GM12891 (cell line): ENCODE measurements around the gene PRB3.

Experiments
- POLR2A ChIP-seq: IDR thresholded peaks from 2 replicates; pipeline ENCODE4 v1.6.1; 2011; ENCODE audit warnings: low read depth, low read length, control low read depth
- POLR2AphosphoS5 ChIP-seq: IDR thresholded peaks from 2 replicates; pipeline ENCODE4 v1.6.1; 2011; ENCODE audit warnings: low read depth, low read length, control low read depth

DNA sequence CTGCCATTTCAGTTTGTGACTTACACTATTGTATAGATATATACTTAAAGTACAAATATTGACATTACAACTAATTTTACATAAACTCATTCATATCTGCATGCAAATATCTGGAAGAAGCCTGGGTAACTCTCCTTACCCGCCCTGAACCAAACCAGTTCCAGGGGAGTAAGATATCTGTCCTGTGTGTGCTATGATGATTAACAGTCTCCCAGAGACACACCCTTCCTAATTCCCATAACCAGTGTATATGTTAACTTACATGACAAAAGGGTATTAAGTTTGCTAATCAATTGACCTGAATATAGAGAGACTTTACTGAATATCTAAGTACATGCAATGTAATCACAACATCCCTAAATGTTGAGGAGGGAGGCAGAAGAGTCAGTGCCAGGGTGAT lies 23.0 kb downstream of the PRB3 start:
- TF ChIP-seq POLR2AphosphoS5 (no peak), POLR2A (no peak)
